Daoy (cell line): ENCODE results near the gene MAGI1. TPM values are rescaled to one million over a fixed set of nuclear protein-coding genes. Genes with fewer than 3 reads are reported as not detected.
"Not testable (repeated sequence)": the region's sequence is repeated elsewhere in the genome, so short reads cannot be mapped to it uniquely, and the experiment has no call there.

Experiments
- DNase-seq: peaks from one replicate; pipeline ENCODE4 v3.0.0-alpha.2; 2015; ENCODE audit warnings: low read depth
- total RNA-seq: library from RNA; depleted of rRNA; stranded (reverse); fragments of >200 nt; shearing (Covaris generic); gene quantifications from 2 replicates; pipeline ENCODE4 v1.2.3, GENCODE V29; 2014

Gene MAGI1
- total RNA-seq, 1 experiment from 2014 or later: 7.1 TPM

GRCh38 chr3:65907232-65908130, 131.2 kb downstream of the MAGI1 start:
- DNase-seq: no peak

GRCh38 chr3:65905771-65906170, 132.9 kb downstream of the MAGI1 start:
- no peak for DNase-seq

GRCh38 chr3:65904016-65904415, 134.7 kb downstream of the MAGI1 start:
- no peak for DNase-seq

- DNase-seq: no peak
Measured at GRCh38 chr3:65902304-65902793, 136.4 kb downstream of the MAGI1 start.

GRCh38 chr3:65901226-65901625, 137.5 kb downstream of the MAGI1 start:
- DNase-seq: no peak

GRCh38 chr3:65899226-65899625, 139.5 kb downstream of the MAGI1 start:
- DNase-seq: no peak

- no peak for DNase-seq
Measured at GRCh38 chr3:65897766-65898165, 141.0 kb downstream of the MAGI1 start.

GRCh38 chr3:65896321-65896720, 142.4 kb downstream of the MAGI1 start:
- DNase-seq: no peak

- DNase-seq: no peak
Measured at GRCh38 chr3:65894679-65895453, 143.9 kb downstream of the MAGI1 start.

- DNase-seq: no peak
Measured at GRCh38 chr3:65894126-65894525, 144.6 kb downstream of the MAGI1 start.

- no peak for DNase-seq
Measured at GRCh38 chr3:65893631-65894030, 145.1 kb downstream of the MAGI1 start.

- not testable (repeated sequence) for DNase-seq
Measured at GRCh38 chr3:65891477-65891876, 147.2 kb downstream of the MAGI1 start.

- no peak for DNase-seq
Measured at GRCh38 chr3:65890328-65890727, 148.4 kb downstream of the MAGI1 start.

- no peak for DNase-seq
Measured at GRCh38 chr3:65889707-65890099, 149.0 kb downstream of the MAGI1 start.

- peak; percentile 42 for DNase-seq
Measured at GRCh38 chr3:65888980-65889706, 149.6 kb downstream of the MAGI1 start.

- no peak for DNase-seq
Measured at GRCh38 chr3:65888196-65888595, 150.5 kb downstream of the MAGI1 start.

- no peak for DNase-seq
Measured at GRCh38 chr3:65886391-65886790, 152.3 kb downstream of the MAGI1 start.

GRCh38 chr3:65884071-65884470, 154.6 kb downstream of the MAGI1 start:
- no peak for DNase-seq

- peak; percentile 5 for DNase-seq
Measured at GRCh38 chr3:65883613-65884012, 155.1 kb downstream of the MAGI1 start.

- DNase-seq: no peak
Measured at GRCh38 chr3:65880350-65880749, 158.4 kb downstream of the MAGI1 start.

- DNase-seq: no peak
Measured at GRCh38 chr3:65879372-65879771, 159.3 kb downstream of the MAGI1 start.

- DNase-seq: no peak
Measured at GRCh38 chr3:65878831-65879230, 159.9 kb downstream of the MAGI1 start.
